Heart left ventricle (tissue), 16 donors: Measurements from ENCODE around the gene ITSN1. TPM values are rescaled to one million over a fixed set of nuclear protein-coding genes. Genes with fewer than 3 reads are reported as not detected.

Experiments used
- ATAC-seq, 4 donors: fragments of 200-7000 bp; cut with Tn5 transposase; one replicate each; pipeline ENCODE4 v1.9.1; 2020 to 2022; ENCODE audit warnings: moderate library complexity in 4 of 4, mild to moderate bottlenecking in 3 of 4, moderate number of reproducible peaks in 1 of 4
- DNase-seq, 5 donors: peaks; one replicate each; pipeline ENCODE4 v3.0.0-alpha.2; 2020
- H3K27ac ChIP-seq, 12 donors: fragments of 200-600 bp; sonication (generic) in 4 of 12; one replicate each; pipeline versions ENCODE4 v1.5.0 to v1.8.0; 2016 to 2022; ENCODE audit warnings: mild to moderate bottlenecking in 2 of 12
- H3K27me3 ChIP-seq, 9 donors: fragments of 200-600 bp; sonication (generic) in 2 of 9; one replicate each; pipeline versions ENCODE4 v1.5.1 to v1.8.0; 2016 to 2022; ENCODE audit warnings: mild to moderate bottlenecking in 3 of 9
- H3K36me3 ChIP-seq, 9 donors: fragments of 200-600 bp; sonication (generic) in 2 of 9; one replicate each; pipeline versions ENCODE4 v1.5.0 to v1.8.0; 2018 to 2022; ENCODE audit warnings: mild to moderate bottlenecking in 2 of 9
- H3K4me1 ChIP-seq, 12 donors: fragments of 200-600 bp; sonication (generic) in 4 of 12; one replicate each; pipeline versions ENCODE4 v1.5.0 to v1.8.0; 2016 to 2022; ENCODE audit warnings: mild to moderate bottlenecking in 3 of 12
- H3K4me3 ChIP-seq, 12 donors: fragments of 200-600 bp; sonication (generic) in 4 of 12; one replicate each; pipeline versions ENCODE4 v1.5.0 to v1.8.0; 2017 to 2022; ENCODE audit warnings: mild to moderate bottlenecking in 9 of 12, moderate library complexity in 4 of 12
- H3K9me3 ChIP-seq, 12 donors: fragments of 200-600 bp; sonication (generic) in 4 of 12; one replicate each; pipeline versions ENCODE4 v1.5.0 to v1.8.0; 2016 to 2022; ENCODE audit warnings: mild to moderate bottlenecking in 1 of 12
- POLR2A ChIP-seq, 2 donors: fragments of 450-650 bp; IDR thresholded peaks; one replicate each; pipeline ENCODE4 v1.6.1; 2017; ENCODE audit warnings: antibody characterized with exemption in 2 of 2, mild to moderate bottlenecking in 2 of 2, moderate library complexity in 2 of 2
- WGBS, 4 donors: extraction: QIAGEN DNeasy Blood & Tissue Kit in 2 of 4; methylation state at CpG; one replicate each; pipeline versions ENCODE4 v1.1.5 to v1.1.7; 2013 to 2018; 5-methylcytosine and 5-hydroxymethylcytosine counted together
- intact Hi-C, 10 donors: fragments of 100-400 bp; cut with DNase I; formaldehyde crosslinking; loops; one replicate each; pipeline versions ENCODE4 v1.11.1 to v1.14.2; 2022
- polyA plus RNA-seq, 2 donors: library from polyadenylated mRNA; stranded (reverse); fragments of 200-250 nt; gene quantifications; one replicate each; pipeline ENCODE4 v1.2.3, GENCODE V29; 2013
- total RNA-seq, 9 donors: library from RNA; depleted of rRNA in 2 of 9; stranded (reverse); fragments of >200 nt in 2 of 9; fragmentation: NEBNext Ultra II Directional in 3 of 9; extraction: Animal tissue kit (Norgen Biotek cat#: 25700) in 3 of 9; gene quantifications; one replicate each; pipeline versions ENCODE4 v1.1.0 to v1.2.4, GENCODE V29; 2016 to 2023
- TF ChIP-seq, protein P1 (sequence below), 12 donors: fragments of 200-600 bp; sonication (generic) in 4 of 12; IDR thresholded peaks; one replicate each; pipeline versions ENCODE4 v1.5.0 to v1.8.0; 2018 to 2022; ENCODE audit warnings: antibody characterized with exemption in 12 of 12, mild to moderate bottlenecking in 5 of 12
- donor health status: ischemic (EF 13 %, LVEDD 7.1; RV severe dilation, severe dysfunction).
- donor health status: healthy with polysubstance abuse.
- donor health status: DM: no; HTN: yes; CAD: no.
- donor health status: DM: no; HTN: no; CAD: no.
- donor health status: ischemic (EF 25% LVEDD 6.9; RV normal size, moderate dysfunction).
- donor health status: ischemic (EF 25% LVEDD 5.7; RV mildly dilated, moderate dysfunction).
- donor health status: healthy.
- donor health status: DM: yes; HTN: yes; CAD: no.
- donor health status: ischemic (EF 35%, LVEDD 5.7; RV mildly dilated, moderate dysfunction).
- donor health status: nonischemic (EF 11% LVEDD 7.7; RV severe dilation, severe dysfunction).
- donor health status: DM: yes; HTN: yes; CAD: no.
- donor health status: PGD.
- donor health status: ischemic (EF 29% LVEDD 5.4; RV normal size, mild dysfunction).
- donor health status: nonischemic (EF 23%, LVEDD 6.1; RV moderate dilation, normal function).

ITSN1 gene
- total and polyA plus RNA-seq, 11 donors = 17.2 to 51.5 (median 34.0) TPM

- Histone ChIP-seq H3K9me3 (no peaks in the 10 kb centered on the region), H3K27me3 (no peaks in the 10 kb centered on the region), H3K36me3 (peaks cover 0 to 37% (median 24%) of the 10 kb centered on the region in 9 donors), H3K4me1 (peaks cover 0 to 27% (median 14%) of the 10 kb centered on the region in 12 donors), H3K27ac (no peak overlapping the region), H3K4me3 (no peak overlapping the region)
- intact Hi-C loops = loop anchor here in 2 of 10 donors (5.0 to 10.0 kb wide), 2 partner anchors 116 to 119 kb away; partner anchors contain the start of genes CRYZL1 (in 1 of the 2) and ITSN1 (in 1 of the 2)
- DNase-seq (no peak), ATAC-seq (no peak)
- TF ChIP-seq, protein P1, sequence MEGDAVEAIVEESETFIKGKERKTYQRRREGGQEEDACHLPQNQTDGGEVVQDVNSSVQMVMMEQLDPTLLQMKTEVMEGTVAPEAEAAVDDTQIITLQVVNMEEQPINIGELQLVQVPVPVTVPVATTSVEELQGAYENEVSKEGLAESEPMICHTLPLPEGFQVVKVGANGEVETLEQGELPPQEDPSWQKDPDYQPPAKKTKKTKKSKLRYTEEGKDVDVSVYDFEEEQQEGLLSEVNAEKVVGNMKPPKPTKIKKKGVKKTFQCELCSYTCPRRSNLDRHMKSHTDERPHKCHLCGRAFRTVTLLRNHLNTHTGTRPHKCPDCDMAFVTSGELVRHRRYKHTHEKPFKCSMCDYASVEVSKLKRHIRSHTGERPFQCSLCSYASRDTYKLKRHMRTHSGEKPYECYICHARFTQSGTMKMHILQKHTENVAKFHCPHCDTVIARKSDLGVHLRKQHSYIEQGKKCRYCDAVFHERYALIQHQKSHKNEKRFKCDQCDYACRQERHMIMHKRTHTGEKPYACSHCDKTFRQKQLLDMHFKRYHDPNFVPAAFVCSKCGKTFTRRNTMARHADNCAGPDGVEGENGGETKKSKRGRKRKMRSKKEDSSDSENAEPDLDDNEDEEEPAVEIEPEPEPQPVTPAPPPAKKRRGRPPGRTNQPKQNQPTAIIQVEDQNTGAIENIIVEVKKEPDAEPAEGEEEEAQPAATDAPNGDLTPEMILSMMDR (IDR thresholded peaks at IDR 0.05) = no peak
- TF ChIP-seq POLR2A (IDR thresholded peaks at IDR 0.05) = no peak
- WGBS, 4 donors = 83 to 91% (median 85%) methylated on average over 3 of the region's 3 CpGs
Measured at GRCh38 chr21:33763582-33763899, 121.2 kb downstream of the ITSN1 start.

GRCh38 chr21:33767236-33767635, 124.9 kb downstream of the ITSN1 start:
- WGBS, 4 donors = 91 to 99% (median 97%) methylated on average over 1 of the region's 1 CpG
- Histone ChIP-seq H3K9me3 (no peaks in the 10 kb centered on the region), H3K27me3 (no peaks in the 10 kb centered on the region), H3K4me1 (peaks cover 0 to 6% (median 0%) of the 10 kb centered on the region in 12 donors), H3K4me3 (no peak overlapping the region), H3K36me3 (peaks cover 0 to 74% (median 50%) of the 10 kb centered on the region in 9 donors), H3K27ac (no peak overlapping the region)
- TF ChIP-seq, protein P1 (IDR thresholded peaks at IDR 0.05) = no peak
- TF ChIP-seq POLR2A (IDR thresholded peaks at IDR 0.05) = no peak
- intact Hi-C loops = loop anchor here in 1 of 10 donors (10.0 kb wide), 1 partner anchor 122 kb away; the partner anchor contains the start of genes CRYZL1 and ITSN1
- ATAC-seq (no peak), DNase-seq (no peak)

- no peak overlapping the region for H3K27ac ChIP-seq
- no peak for ATAC-seq
- no peaks in the 10 kb centered on the region for H3K9me3 ChIP-seq
- 95 to 99% (median 97%) methylated on average over 2 of the region's 2 CpGs for WGBS, 4 donors
- intact Hi-C loops = loop anchor here in 1 of 10 donors (10.0 kb wide), 1 partner anchor 123 kb away; the partner anchor contains the start of genes CRYZL1 and ITSN1
- no peaks in the 10 kb centered on the region for H3K27me3 ChIP-seq
- TF ChIP-seq, protein P1 (IDR thresholded peaks at IDR 0.05) = no peak
- no peak for TF ChIP-seq POLR2A (IDR thresholded peaks at IDR 0.05)
- DNase-seq = no peak
- peaks cover 0 to 77% (median 57%) of the 10 kb centered on the region in 9 donors for H3K36me3 ChIP-seq
- H3K4me1 ChIP-seq = peaks cover 0 to 6% (median 0%) of the 10 kb centered on the region in 12 donors
- no peak overlapping the region for H3K4me3 ChIP-seq
Measured at GRCh38 chr21:33767960-33768359, 125.7 kb downstream of the ITSN1 start.

- no peak for ATAC-seq
- Histone ChIP-seq H3K9me3 (no peaks in the 10 kb centered on the region), H3K27ac (no peak overlapping the region), H3K36me3 (peaks cover 0 to 85% (median 65%) of the 10 kb centered on the region in 9 donors), H3K4me3 (no peak overlapping the region), H3K27me3 (no peaks in the 10 kb centered on the region), H3K4me1 (no peaks in the 10 kb centered on the region)
- WGBS, 4 donors = 56 to 73% (median 65%) methylated on average over 1 of the region's 1 CpG
- TF ChIP-seq, protein P1 (IDR thresholded peaks at IDR 0.05) = no peak
- TF ChIP-seq POLR2A (IDR thresholded peaks at IDR 0.05) = no peak
- intact Hi-C loops = loop anchor here in 1 of 10 donors (10.0 kb wide), 1 partner anchor 124 kb away; the partner anchor contains the start of genes CRYZL1 and ITSN1
- no peak for DNase-seq
Measured at GRCh38 chr21:33769057-33769456, 126.8 kb downstream of the ITSN1 start.
